Umbilical cord (tissue), 2 donors: Measurements from ENCODE around the gene CUEDC1. TPM values are rescaled to one million over a fixed set of nuclear protein-coding genes. Genes with fewer than 3 reads are reported as not detected.
"Not testable (repeated sequence)": the region's sequence is repeated elsewhere in the genome, so short reads cannot be mapped to it uniquely, and the experiment has no call there.

ENCODE experiments used
- DNase-seq: peaks from one replicate; pipeline ENCODE4 v3.0.0-alpha.2; 2015; ENCODE audit warnings: low spot score
- total RNA-seq: library from RNA; depleted of rRNA; stranded (reverse); fragments of >200 nt; gene quantifications from one replicate; pipeline ENCODE4 v1.2.3, GENCODE V29; 2014; ENCODE audit warnings: low replicate concordance; ENCODE audit not compliant: insufficient read depth

The CUEDC1 gene
- total RNA-seq, 1 donor from 2014 or later: 38.3 TPM

DNA sequence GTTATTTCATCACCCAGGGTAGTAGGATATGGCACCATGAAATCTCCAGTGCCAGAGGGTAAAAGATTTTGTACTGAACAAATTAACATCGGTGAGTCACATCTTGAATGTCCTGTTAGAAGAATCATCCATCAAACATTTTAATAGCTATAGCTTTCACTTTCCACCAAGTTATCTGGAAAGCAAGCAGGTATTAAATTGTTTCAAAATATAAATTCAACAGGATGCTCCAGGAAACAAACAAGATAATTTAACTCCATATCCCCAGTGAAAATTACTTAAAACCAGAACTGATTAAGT, 30.4 kb upstream of the CUEDC1 start:
- DNase-seq: peak; percentile 40

GRCh38 chr17:57984936-57985674, 29.9 kb upstream of the CUEDC1 start:
- peak; percentile 47 for DNase-seq

DNA sequence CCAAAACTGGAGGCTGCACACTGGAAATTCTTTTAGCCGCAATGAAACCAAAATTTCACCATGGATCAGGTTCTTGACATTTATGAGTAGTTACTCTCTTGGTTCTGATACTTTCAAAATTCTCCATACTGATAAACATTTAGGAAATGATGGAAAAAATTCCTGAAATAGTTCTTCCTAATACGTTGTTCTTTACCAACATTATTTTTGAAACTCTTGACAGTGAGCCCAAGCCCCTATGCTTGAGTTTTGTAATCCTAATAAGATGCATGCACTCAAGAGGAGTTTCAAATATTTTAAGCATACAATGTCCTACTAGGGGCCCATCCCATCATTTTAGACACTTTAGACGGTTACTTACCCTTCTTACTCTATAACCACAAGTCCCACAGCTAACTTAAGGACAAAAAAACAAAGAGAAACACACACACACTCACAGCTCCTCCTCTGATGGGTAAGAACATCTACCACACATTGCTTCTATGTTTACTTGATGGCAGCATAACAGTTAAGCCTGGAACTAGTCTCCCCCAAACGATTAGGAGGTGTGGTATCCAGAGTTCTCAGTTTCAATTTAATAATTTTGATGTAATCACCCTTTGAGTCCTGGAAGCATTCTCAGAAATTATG, 29.2 kb upstream of the CUEDC1 start:
- DNase-seq: peak; percentile 58

- no peak for DNase-seq
These were observed 28.2 kb upstream of the CUEDC1 start for GRCh38 chr17:57983446-57983845.

DNA sequence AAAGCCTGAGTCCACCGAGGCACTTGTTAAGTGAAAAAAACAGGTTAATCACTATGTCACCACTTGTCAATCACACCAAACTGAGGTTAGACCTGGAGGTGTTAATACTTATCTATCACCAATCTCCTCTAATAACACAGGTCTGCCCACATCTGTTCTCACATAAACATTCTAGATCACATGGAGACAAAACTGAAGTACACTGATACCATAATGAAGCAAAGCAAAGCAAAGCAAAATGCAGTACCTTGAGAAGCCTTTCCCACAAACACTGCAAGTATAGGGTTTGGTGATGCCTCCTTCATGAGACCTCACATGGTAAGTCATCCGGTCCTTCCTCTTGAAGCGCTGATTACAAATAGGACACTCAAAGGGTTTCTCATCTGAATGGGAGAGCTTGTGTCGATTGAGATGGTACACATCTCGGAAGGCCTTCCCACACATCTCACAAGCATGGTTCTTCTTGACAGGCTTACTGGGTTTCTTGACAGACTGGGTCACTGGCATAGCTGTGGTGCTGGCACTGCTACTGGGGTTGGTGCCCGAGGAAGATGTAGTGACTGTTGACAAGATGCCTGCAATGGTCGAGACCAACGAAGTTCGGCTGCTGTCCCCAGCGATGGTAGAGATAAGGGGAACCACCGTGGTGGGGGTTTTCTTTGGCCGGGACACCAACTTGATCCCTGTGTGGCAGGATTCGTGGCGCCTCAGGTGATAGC, 27.4 kb upstream of the CUEDC1 start:
- DNase-seq: no peak

- DNase-seq: no peak
These were observed 25.3 kb upstream of the CUEDC1 start for GRCh38 chr17:57980522-57980921.

DNA sequence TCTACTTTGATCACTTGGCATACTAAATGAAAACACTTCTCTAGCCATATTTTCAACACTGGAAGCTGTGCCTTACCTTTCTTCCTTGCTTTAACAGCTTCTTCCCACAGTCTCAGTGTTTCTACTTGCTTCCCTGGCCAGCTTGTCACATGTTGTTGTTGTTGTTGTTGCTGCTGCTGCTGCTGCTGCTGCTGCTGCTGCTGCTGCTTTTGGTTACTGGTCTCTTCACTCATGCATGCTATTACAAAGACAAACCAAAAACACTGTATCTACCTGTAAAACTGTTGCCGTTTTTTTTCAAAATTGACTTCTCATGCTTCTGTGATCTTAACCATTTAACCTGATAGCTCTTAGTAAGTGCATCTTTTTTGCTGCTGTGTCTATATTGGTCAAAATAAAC, 23.9 kb upstream of the CUEDC1 start:
- DNase-seq: no peak

- no peak for DNase-seq
These were observed 21.4 kb upstream of the CUEDC1 start for GRCh38 chr17:57976594-57976993.

DNA sequence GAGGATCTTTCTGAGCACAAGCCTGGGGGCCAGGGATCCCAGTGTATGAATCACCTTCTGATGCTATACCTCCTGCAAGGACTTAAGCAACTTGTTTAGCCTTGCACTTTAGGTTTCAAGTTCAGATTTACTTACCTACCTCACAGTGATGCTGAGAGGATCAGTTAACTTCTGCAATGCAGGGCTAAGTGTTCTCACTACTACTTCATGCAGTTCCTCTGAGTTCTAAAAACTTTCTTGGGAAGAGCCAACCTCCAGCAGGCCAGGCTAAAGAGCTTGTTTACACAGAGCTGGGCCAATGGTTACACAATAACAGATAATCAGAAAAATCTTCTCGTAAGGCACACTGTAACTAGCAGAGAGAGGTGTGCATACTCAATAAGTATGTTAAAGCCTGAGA, 19.8 kb upstream of the CUEDC1 start:
- no peak for DNase-seq

GRCh38 chr17:57974053-57974824, 19.0 kb upstream of the CUEDC1 start:
- not testable (repeated sequence) for DNase-seq

- no peak for DNase-seq
These were observed 16.9 kb upstream of the CUEDC1 start for GRCh38 chr17:57972151-57972550.

- no peak for DNase-seq
These were observed 16.4 kb upstream of the CUEDC1 start for GRCh38 chr17:57971572-57971971.

GRCh38 chr17:57970710-57971109, 15.5 kb upstream of the CUEDC1 start:
- DNase-seq: no peak

GRCh38 chr17:57968456-57968855, 13.2 kb upstream of the CUEDC1 start:
- DNase-seq: no peak

GRCh38 chr17:57966875-57967274, 11.7 kb upstream of the CUEDC1 start:
- DNase-seq: no peak

DNA sequence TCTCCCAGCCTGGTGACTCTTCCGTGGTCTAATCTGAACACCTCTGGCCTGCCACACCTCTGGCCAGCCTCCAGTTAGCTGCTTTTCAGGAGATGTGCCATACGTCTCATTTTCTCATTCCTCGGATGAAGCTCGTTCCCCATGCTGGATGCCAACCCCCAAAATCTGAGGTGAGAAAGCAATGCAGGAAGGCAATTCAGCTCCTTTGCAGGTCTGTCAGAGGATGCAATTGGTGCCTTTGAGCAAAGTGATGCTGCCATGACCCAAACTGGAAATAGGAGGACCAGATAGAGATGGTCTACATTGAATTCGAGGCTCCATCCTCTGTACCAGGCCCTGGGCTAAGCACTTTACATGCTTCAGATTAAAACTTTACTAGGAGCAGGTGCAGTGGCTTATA, 11.0 kb upstream of the CUEDC1 start:
- DNase-seq: no peak

GRCh38 chr17:57965521-57966160, 10.4 kb upstream of the CUEDC1 start:
- DNase-seq: no peak

DNA sequence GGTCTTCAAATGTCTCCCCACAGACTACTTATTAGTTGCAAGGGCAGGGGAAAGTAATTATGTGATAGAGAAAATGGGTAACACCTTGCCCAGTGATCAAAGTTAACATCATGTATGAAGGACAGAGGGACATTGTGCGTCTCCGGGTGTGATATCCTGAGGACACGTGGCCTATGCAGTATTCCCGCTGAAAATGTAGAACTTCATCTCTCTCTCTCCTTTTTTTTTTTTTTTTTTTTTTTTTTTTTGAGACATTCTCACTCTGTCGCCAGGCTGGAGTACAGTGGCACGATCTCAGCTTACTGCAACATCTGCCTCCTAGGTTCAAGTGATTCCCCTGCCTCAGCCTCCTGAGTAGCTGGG, 7.9 kb upstream of the CUEDC1 start:
- DNase-seq: no peak

DNA sequence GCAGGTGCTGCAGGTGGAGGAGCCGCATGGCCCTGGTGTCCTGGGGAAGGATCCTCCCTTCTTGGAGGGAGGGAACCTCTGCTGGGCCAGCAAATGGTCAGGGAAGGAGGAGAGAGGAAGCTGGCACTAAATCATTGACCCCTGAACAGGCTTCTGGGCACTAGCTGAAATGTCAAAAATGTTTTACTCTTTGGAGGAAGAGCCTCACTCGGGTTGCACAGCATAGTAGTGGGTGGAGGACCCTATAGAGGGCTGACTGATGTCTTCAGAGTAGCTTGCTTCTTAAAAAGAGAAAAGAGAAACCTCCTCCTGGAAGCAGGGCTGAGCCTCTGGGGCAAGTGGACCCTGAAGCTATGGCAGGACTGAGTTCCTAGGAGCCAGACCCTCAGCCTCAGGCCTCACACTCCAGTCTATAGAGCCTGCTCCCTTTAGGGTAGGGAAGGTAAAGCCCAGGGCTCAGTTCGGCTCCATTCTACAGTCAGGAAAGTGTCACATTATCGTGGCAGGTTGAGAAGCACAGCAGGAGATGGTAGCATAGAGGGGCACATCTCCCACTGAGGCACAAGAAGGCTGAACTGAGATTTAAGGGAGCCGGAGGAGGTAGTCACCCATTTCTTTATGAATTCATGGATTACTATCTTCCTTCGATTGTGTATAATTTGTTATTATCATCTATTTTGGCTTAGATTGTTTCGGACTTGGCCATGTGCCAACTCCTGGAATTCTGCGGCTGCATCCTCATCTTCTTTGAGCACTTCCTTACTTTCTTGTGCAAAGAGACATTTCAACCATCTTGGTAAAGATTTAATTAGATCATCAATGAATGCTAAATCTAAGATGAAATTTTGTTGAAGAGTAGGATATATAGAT, 7.3 kb upstream of the CUEDC1 start:
- no peak for DNase-seq

GRCh38 chr17:57959929-57960328, 4.7 kb upstream of the CUEDC1 start:
- DNase-seq: no peak

GRCh38 chr17:57958391-57958790, 3.2 kb upstream of the CUEDC1 start:
- DNase-seq: not testable (repeated sequence)
